Panc1 (cell line): ENCODE data around the gene CLMN. TPM values are rescaled to one million over a fixed set of nuclear protein-coding genes. Genes with fewer than 3 reads are reported as not detected.

Source experiments
- ATAC-seq: fragments of 200-7000 bp; cut with Tn5 transposase; 2 replicates; pipeline ENCODE4 v1.9.1; 2020; ENCODE audit warnings: mild to moderate bottlenecking, moderate library complexity
- BruUV-seq: library from RNA; stranded (reverse); fragments of 400-500 nt; replicated peaks from 2 replicates; lab custom pipeline; 2021; lab: Mats Ljungman, UMichigan
- CTCF ChIA-PET: fragments of 300-600 bp; sonication (Branson Sonifier 250); formaldehyde crosslinking; loops from one replicate; lab custom pipeline; 2022; ENCODE audit warnings: antibody characterized with exemption; lab: Charles Lee
- POLR2A ChIA-PET: fragments of 300-600 bp; sonication (Branson Sonifier 250); formaldehyde crosslinking; loops from one replicate; lab custom pipeline; 2022; ENCODE audit warnings: antibody characterized with exemption; lab: Charles Lee
- DNase-seq: peaks from one replicate; pipeline ENCODE4 v3.0.0-alpha.2; 2010; ENCODE audit warnings: low read depth, low spot score
- H3K27ac ChIP-seq: 2 replicates; pipeline ENCODE4 v1.5.1; 2011; ENCODE audit warnings: mild to moderate bottlenecking, low read length, inconsistent platforms
- H3K27me3 ChIP-seq: fragments of 200-500 bp; sonication (Bioruptor generic); 2 replicates; pipeline ENCODE4 v1.6.0; 2014; ENCODE audit warnings: low read length, inconsistent platforms; ENCODE audit not compliant: control insufficient read depth, insufficient read depth
- H3K36me3 ChIP-seq: fragments of 200-500 bp; sonication (Bioruptor generic); 2 replicates; pipeline ENCODE4 v1.5.1; 2014; ENCODE audit warnings: inconsistent platforms, mild to moderate bottlenecking, low read length, moderate library complexity; ENCODE audit not compliant: control insufficient read depth, insufficient read depth
- H3K4me1 ChIP-seq: 2 replicates; pipeline ENCODE4 v1.5.1; 2011; ENCODE audit warnings: inconsistent platforms, mild to moderate bottlenecking, low read length, moderate library complexity; ENCODE audit not compliant: control insufficient read depth, insufficient read depth
- H3K4me3 ChIP-seq, 2 experiments: 2 replicates each; pipeline ENCODE4 v1.5.1; 2011 to 2012; ENCODE audit warnings: low read depth in 2 of 2, low read length in 2 of 2, mild to moderate bottlenecking in 2 of 2, inconsistent platforms in 1 of 2, moderate library complexity in 1 of 2
- H3K9me3 ChIP-seq: fragments of 200-500 bp; sonication (Bioruptor generic); 2 replicates; pipeline ENCODE4 v1.5.1; 2014; ENCODE audit warnings: low read depth, mild to moderate bottlenecking, inconsistent platforms, low read length, moderate library complexity; ENCODE audit not compliant: control insufficient read depth, insufficient read depth
- POLR2AphosphoS5 ChIP-seq: IDR thresholded peaks from 2 replicates; pipeline ENCODE4 v1.6.1; 2012; ENCODE audit warnings: mild to moderate bottlenecking, low read depth, low read length, moderate library complexity
- REST ChIP-seq, 2 experiments: IDR thresholded peaks; 2 replicates each; pipeline ENCODE4 v1.6.1; 2011 to 2012; ENCODE audit warnings: low read depth in 2 of 2, control low read depth in 1 of 2, low read length in 1 of 2, mild to moderate bottlenecking in 1 of 2, moderate library complexity in 1 of 2; ENCODE audit not compliant: insufficient read depth in 1 of 2
- SIN3A ChIP-seq: IDR thresholded peaks from 2 replicates; pipeline ENCODE4 v1.6.1; 2012; ENCODE audit warnings: low read depth, mild to moderate bottlenecking, low read length, moderate library complexity, borderline replicate concordance; ENCODE audit not compliant: insufficient read depth
- TCF7L2 ChIP-seq: IDR thresholded peaks from 2 replicates; pipeline ENCODE4 v1.6.1; 2011; ENCODE audit warnings: mild to moderate bottlenecking, low read depth, low read length, inconsistent platforms
- in situ Hi-C: cut with HindIII; loops from 2 replicates; pipeline ENCODE4 v1.10.0; 2016; ENCODE audit warnings: low sequenced_read_pairs, low pct_unique_long_range_greater_than_20kb
- intact Hi-C: fragments of 100-400 bp; cut with micrococcal nuclease; formaldehyde crosslinking; loops from one replicate; pipeline ENCODE4 v1.10.0; 2022; ENCODE audit not compliant: unreplicated experiment
- total RNA-seq: library from RNA; stranded (reverse); gene quantifications from one replicate; pipeline ENCODE4 v1.2.1, GENCODE V29; 2021; ENCODE audit not compliant: unreplicated experiment
- TF ChIP-seq, protein P1 (sequence below): fragments of 450-650 bp; IDR thresholded peaks from 2 replicates; pipeline ENCODE4 v1.5.1; 2017; ENCODE audit warnings: mild to moderate bottlenecking

The CLMN gene
- total RNA-seq, 1 experiment from 2014 or later = 34.9 TPM

DNA sequence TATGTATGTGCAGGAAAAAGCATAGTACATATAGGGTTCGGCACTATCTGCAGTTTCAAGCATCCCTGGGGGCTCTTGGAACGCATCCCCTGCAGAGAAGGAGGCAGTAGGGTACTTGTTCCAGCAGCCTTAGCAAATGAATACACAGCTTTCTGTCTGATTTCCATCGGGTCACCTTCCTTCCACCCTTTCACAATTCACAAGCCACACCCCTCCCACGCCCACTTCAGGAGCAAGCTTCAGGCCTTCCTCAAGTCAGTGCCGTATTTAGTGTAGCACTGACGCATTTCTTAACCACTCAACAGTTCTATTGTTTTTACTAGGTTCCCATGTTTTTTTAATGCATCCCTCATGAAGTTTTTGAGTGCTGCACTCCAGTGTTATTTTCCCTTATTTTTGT is 64.2 kb downstream of the CLMN start:
- in situ Hi-C loops (no loop called here), intact Hi-C loops (no loop called here)
- no TSS peak for BruUV-seq
- CTCF ChIA-PET = no interaction called here
- H3K27me3 ChIP-seq = no peaks in the 10 kb centered on the region
- TF ChIP-seq, protein P1, sequence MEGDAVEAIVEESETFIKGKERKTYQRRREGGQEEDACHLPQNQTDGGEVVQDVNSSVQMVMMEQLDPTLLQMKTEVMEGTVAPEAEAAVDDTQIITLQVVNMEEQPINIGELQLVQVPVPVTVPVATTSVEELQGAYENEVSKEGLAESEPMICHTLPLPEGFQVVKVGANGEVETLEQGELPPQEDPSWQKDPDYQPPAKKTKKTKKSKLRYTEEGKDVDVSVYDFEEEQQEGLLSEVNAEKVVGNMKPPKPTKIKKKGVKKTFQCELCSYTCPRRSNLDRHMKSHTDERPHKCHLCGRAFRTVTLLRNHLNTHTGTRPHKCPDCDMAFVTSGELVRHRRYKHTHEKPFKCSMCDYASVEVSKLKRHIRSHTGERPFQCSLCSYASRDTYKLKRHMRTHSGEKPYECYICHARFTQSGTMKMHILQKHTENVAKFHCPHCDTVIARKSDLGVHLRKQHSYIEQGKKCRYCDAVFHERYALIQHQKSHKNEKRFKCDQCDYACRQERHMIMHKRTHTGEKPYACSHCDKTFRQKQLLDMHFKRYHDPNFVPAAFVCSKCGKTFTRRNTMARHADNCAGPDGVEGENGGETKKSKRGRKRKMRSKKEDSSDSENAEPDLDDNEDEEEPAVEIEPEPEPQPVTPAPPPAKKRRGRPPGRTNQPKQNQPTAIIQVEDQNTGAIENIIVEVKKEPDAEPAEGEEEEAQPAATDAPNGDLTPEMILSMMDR = no peak
- no peak for TF ChIP-seq POLR2AphosphoS5
- TF ChIP-seq SIN3A = no peak
- TF ChIP-seq TCF7L2 = no peak
- no peak for TF ChIP-seq REST (IDR thresholded peaks at IDR 0.05; ENCODE audit: insufficient read depth in 1 of 2, low read depth in 2 of 2, low read length in 1 of 2)
- H3K9me3 ChIP-seq = no peaks in the 10 kb centered on the region
- peaks cover 30% of the 10 kb centered on the region for H3K4me1 ChIP-seq
- H3K27ac ChIP-seq = peak overlapping the region; percentile 20; the same call in 1 of the 2 replicates
- POLR2A ChIA-PET = no interaction called here
- DNase-seq (no peak), ATAC-seq (peak; percentile 67)
- H3K36me3 ChIP-seq = no peaks in the 10 kb centered on the region
- no peak overlapping the region for H3K4me3 ChIP-seq

DNA sequence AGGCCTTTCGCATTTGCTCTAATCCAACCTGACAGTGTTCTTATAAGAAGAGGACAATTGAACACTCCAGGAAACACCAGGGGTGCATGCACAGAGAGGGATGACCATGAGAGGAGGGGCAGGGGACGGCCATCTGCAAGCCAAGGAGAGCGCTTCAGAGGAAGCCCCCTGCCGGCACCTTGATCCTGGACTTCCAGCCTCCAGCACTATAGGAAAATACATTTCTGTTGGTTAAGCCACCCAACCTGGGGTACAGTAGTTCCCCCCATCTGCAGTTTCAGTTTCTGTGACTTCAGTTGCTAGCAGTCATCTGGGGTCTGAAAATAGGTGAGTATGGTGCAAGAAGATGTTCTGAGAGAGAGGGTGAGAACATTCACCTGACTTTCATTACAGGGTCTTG is 64.7 kb downstream of the CLMN start:
- no peaks in the 10 kb centered on the region for H3K9me3 ChIP-seq
- TF ChIP-seq POLR2AphosphoS5 (no peak), SIN3A (no peak), TCF7L2 (no peak), REST (IDR thresholded peaks at IDR 0.05; ENCODE audit: insufficient read depth in 1 of 2, low read depth in 2 of 2, low read length in 1 of 2) (no peak)
- TF ChIP-seq, protein P1 = no peak
- intact Hi-C loops (no loop called here), in situ Hi-C loops (no loop called here)
- H3K4me3 ChIP-seq = no peak overlapping the region
- ChIA-PET CTCF (no interaction called here), POLR2A (no interaction called here)
- DNase-seq (no peak), ATAC-seq (no peak)
- BruUV-seq = no TSS peak
- no peaks in the 10 kb centered on the region for H3K27me3 ChIP-seq
- H3K27ac ChIP-seq = peak overlapping the region; percentile 20; the same call in 1 of the 2 replicates
- H3K36me3 ChIP-seq = no peaks in the 10 kb centered on the region
- peaks cover 35% of the 10 kb centered on the region for H3K4me1 ChIP-seq
